Fibroblast of lung (primary cell): Measurements from ENCODE around the gene PDE8B. TPM values are rescaled to one million over a fixed set of nuclear protein-coding genes. Genes with fewer than 3 reads are reported as not detected.

Experiments used
- DNase-seq, 2 donors: peaks; one replicate each; pipeline versions ENCODE4 v3.0.0 to v3.0.0-alpha.2; 2010; ENCODE audit warnings: low read depth in 2 of 2
- H2AFZ ChIP-seq: 2 replicates; pipeline ENCODE4 v1.5.1; 2012; ENCODE audit warnings: low read length, control low read depth, inconsistent platforms
- H3K27ac ChIP-seq: 2 replicates; pipeline ENCODE4 v1.5.1; 2011; ENCODE audit warnings: low read length, control low read depth; ENCODE audit not compliant: insufficient read depth
- H3K27me3 ChIP-seq: 2 replicates; pipeline ENCODE4 v1.5.1; 2011; ENCODE audit warnings: mild to moderate bottlenecking, low read length; ENCODE audit not compliant: control insufficient read depth, insufficient read depth
- H3K36me3 ChIP-seq: 2 replicates; pipeline ENCODE4 v1.5.1; 2011; ENCODE audit warnings: low read length; ENCODE audit not compliant: control insufficient read depth, insufficient read depth
- H3K4me1 ChIP-seq: 2 replicates; pipeline ENCODE4 v1.5.1; 2011; ENCODE audit warnings: low read length; ENCODE audit not compliant: control insufficient read depth, insufficient read depth; ENCODE audit errors: extremely low read depth
- H3K4me2 ChIP-seq: 2 replicates; pipeline ENCODE4 v1.5.1; 2011; ENCODE audit warnings: low read length, control low read depth; ENCODE audit not compliant: insufficient read depth; ENCODE audit errors: extremely low read depth
- H3K4me3 ChIP-seq, 4 experiments: fragments of 200-600 bp in 1 of 4; sonication (generic) in 1 of 4; replicated peaks in 1 of 4; 2 replicates each; pipeline ENCODE4 v1.5.1; 2011 to 2016; ENCODE audit warnings: low read length in 4 of 4, low read depth in 3 of 4, mild to moderate bottlenecking in 3 of 4, control low read depth in 2 of 4, inconsistent platforms in 1 of 4, mixed read lengths in 1 of 4; ENCODE audit not compliant: insufficient read depth in 1 of 4; ENCODE audit errors: control extremely low read depth in 1 of 4
- H3K79me2 ChIP-seq: 2 replicates; pipeline ENCODE4 v1.5.1; 2012; ENCODE audit warnings: mild to moderate bottlenecking, low read length, inconsistent platforms; ENCODE audit not compliant: control insufficient read depth, insufficient read depth
- H3K9ac ChIP-seq: 2 replicates; pipeline ENCODE4 v1.5.1; 2011; ENCODE audit warnings: mild to moderate bottlenecking, low read length, control low read depth; ENCODE audit not compliant: insufficient read depth
- H3K9me3 ChIP-seq: 2 replicates; pipeline ENCODE4 v1.5.1; 2012; ENCODE audit warnings: low read depth, low read length; ENCODE audit not compliant: control insufficient read depth, insufficient read depth
- H4K20me1 ChIP-seq: 2 replicates; pipeline ENCODE4 v1.5.1; 2011; ENCODE audit warnings: low read length; ENCODE audit not compliant: control insufficient read depth, insufficient read depth; ENCODE audit errors: extremely low read depth
- EZH2 ChIP-seq: IDR thresholded peaks from 2 replicates; pipeline ENCODE4 v1.5.1; 2012; ENCODE audit warnings: low read length, control low read depth, mild to moderate bottlenecking; ENCODE audit errors: missing control alignments
- polyA plus RNA-seq, 2 donors: library from polyadenylated mRNA; depleted of rRNA in 1 of 2; stranded (reverse) in 1 of 2; unstranded in 1 of 2; fragments of >200 nt; gene quantifications; 2 replicates each; pipeline ENCODE4 v1.2.1, GENCODE V29; 2011 to 2012; ENCODE audit warnings: missing spikeins in 1 of 2
- total RNA-seq: library from RNA; depleted of rRNA; stranded (reverse); fragments of >200 nt; gene quantifications from 2 replicates; pipeline ENCODE4 v1.2.1, GENCODE V29; 2014
- TF ChIP-seq, protein P1 (sequence below), 2 donors: IDR thresholded peaks in 1 of 2; conservative IDR thresholded peaks in 1 of 2; 1 replicate in 1 of 2; 2 replicates in 1 of 2; pipeline ENCODE4 v1.5.1; 2011 to 2012; ENCODE audit warnings: low read length in 2 of 2, control low read depth in 1 of 2, inconsistent platforms in 1 of 2, low read depth in 1 of 2, mild to moderate bottlenecking in 1 of 2

Gene PDE8B
- total and polyA plus RNA-seq, 2 donors (not counting 1 experiment from before 2014, with no cell fraction given): 0.17 to 0.18 TPM

DNA sequence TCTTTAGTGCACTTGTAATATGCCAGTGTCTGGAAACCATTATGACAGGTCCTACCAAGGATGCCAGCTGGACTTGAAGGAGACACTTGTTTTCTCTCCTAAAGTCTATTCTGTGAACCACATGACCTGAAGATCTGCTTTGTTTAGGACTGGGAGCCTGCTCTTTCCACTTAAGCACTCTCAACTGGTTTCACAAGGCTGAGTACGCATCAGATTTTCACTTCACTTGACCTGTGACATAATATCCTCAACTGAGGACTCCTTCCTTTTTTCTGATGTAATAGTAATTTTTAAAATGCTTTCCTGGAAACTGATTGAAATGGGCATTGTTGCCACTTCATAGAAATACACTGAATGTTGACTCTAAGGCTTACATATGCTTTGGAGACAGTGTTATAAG, 52.2 kb downstream of the PDE8B start:
- DNase-seq: no peak
- H3K27ac ChIP-seq: no peak overlapping the region
- no peak overlapping the region for H3K4me3 ChIP-seq
- no peaks in the 10 kb centered on the region for H3K9me3 ChIP-seq
- no peak overlapping the region for H3K9ac ChIP-seq
- peaks cover 2% of the 10 kb centered on the region for H3K4me1 ChIP-seq
- no peaks in the 10 kb centered on the region for H4K20me1 ChIP-seq
- TF ChIP-seq, protein P1, sequence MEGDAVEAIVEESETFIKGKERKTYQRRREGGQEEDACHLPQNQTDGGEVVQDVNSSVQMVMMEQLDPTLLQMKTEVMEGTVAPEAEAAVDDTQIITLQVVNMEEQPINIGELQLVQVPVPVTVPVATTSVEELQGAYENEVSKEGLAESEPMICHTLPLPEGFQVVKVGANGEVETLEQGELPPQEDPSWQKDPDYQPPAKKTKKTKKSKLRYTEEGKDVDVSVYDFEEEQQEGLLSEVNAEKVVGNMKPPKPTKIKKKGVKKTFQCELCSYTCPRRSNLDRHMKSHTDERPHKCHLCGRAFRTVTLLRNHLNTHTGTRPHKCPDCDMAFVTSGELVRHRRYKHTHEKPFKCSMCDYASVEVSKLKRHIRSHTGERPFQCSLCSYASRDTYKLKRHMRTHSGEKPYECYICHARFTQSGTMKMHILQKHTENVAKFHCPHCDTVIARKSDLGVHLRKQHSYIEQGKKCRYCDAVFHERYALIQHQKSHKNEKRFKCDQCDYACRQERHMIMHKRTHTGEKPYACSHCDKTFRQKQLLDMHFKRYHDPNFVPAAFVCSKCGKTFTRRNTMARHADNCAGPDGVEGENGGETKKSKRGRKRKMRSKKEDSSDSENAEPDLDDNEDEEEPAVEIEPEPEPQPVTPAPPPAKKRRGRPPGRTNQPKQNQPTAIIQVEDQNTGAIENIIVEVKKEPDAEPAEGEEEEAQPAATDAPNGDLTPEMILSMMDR (conservative IDR thresholded peaks at IDR 0.05 in 1 of 2, IDR thresholded peaks at IDR 0.05 in 1 of 2; ENCODE audit: low read depth in 1 of 2, low read length in 2 of 2): no peak
- no peak for TF ChIP-seq EZH2
- H3K4me2 ChIP-seq: no peak overlapping the region
- H3K27me3 ChIP-seq: peaks cover 4% of the 10 kb centered on the region
- H3K36me3 ChIP-seq: no peaks in the 10 kb centered on the region
- H2AFZ ChIP-seq: no peak overlapping the region
- no peaks in the 10 kb centered on the region for H3K79me2 ChIP-seq

- Histone ChIP-seq H4K20me1 (no peaks in the 10 kb centered on the region), H3K4me2 (no peak overlapping the region), H3K4me3 (no peak overlapping the region), H3K27me3 (no peaks in the 10 kb centered on the region), H3K27ac (no peak overlapping the region), H3K4me1 (peaks cover 2% of the 10 kb centered on the region), H3K9me3 (no peaks in the 10 kb centered on the region), H2AFZ (no peak overlapping the region), H3K36me3 (no peaks in the 10 kb centered on the region), H3K9ac (no peak overlapping the region), H3K79me2 (no peaks in the 10 kb centered on the region)
- no peak for TF ChIP-seq EZH2
- TF ChIP-seq, protein P1 (conservative IDR thresholded peaks at IDR 0.05 in 1 of 2, IDR thresholded peaks at IDR 0.05 in 1 of 2; ENCODE audit: low read depth in 1 of 2, low read length in 2 of 2): no peak
- peak; percentile 10 to 33 for DNase-seq
Observed at GRCh38 chr5:77266291-77266690, 55.8 kb downstream of the PDE8B start.

DNA sequence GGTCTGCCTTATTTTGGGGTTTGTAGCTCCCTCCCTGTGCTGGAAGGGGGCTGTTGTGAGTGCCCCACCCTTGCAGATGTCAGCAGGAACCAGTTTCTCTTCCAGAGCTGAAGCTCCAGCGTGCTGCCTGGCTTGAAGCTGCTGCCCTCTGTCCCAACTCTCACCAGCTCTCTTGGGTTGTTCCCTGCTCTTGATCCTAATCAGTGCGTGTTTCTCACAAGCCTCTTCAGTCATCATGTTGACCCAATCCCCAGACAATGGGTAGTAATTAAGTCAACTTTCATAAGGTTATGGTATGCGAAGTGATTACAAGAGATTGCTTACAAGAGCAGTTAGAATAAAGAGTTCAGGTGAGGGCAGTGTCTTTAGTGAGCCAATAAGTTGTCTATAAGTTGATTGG, 57.0 kb downstream of the PDE8B start:
- Histone ChIP-seq H3K4me3 (no peak overlapping the region), H3K4me1 (peaks cover 2% of the 10 kb centered on the region), H2AFZ (no peak overlapping the region), H3K9me3 (no peaks in the 10 kb centered on the region), H3K27ac (no peak overlapping the region), H3K4me2 (no peak overlapping the region), H3K27me3 (no peaks in the 10 kb centered on the region), H4K20me1 (no peaks in the 10 kb centered on the region), H3K79me2 (no peaks in the 10 kb centered on the region), H3K36me3 (no peaks in the 10 kb centered on the region), H3K9ac (no peak overlapping the region)
- TF ChIP-seq, protein P1 (conservative IDR thresholded peaks at IDR 0.05 in 1 of 2, IDR thresholded peaks at IDR 0.05 in 1 of 2; ENCODE audit: low read depth in 1 of 2, low read length in 2 of 2): no peak
- TF ChIP-seq EZH2: no peak
- no peak for DNase-seq
